ENCODE results near the gene VPS18.

Gene VPS18

GRCh38 chr15:40936709-40937666, 42.7 kb downstream of the VPS18 start:
- DNase-seq (ENCODE audit: low read depth in 2 of 2), result no peak

DNA sequence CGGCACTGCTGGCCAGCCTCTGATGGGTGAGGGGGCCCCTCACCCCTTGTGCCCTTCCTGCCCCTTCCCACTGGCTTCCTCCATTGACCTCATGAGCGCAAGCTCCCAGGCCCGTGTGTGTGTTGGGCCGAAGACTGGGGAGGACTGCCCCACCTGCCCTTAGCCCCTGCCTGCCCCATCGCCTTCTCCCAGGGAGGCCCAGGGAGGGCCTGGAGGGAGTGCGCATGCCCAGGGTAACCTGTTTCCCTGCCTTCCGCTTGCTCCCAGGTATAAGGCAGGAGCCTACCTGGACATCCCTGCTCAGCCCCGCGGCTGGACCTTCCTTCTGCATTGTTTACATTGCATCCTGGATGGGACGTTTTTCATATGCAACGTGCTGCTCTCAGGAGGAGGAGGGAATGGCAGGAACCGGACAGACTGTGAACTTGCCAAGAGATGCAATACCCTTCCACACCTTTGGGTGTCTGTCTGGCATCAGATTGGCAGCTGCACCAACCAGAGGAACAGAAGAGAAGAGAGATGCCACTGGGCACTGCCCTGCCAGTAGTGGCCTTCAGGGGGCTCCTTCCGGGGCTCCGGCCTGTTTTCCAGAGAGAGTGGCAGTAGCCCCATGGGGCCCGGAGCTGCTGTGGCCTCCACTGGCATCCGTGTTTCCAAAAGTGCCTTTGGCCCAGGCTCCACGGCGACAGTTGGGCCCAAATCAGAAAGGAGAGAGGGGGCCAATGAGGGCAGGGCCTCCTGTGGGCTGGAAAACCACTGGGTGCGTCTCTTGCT, 43.7 kb downstream of the VPS18 start:
- DNase-seq (ENCODE audit: low read depth in 2 of 2), result no peak

DNA sequence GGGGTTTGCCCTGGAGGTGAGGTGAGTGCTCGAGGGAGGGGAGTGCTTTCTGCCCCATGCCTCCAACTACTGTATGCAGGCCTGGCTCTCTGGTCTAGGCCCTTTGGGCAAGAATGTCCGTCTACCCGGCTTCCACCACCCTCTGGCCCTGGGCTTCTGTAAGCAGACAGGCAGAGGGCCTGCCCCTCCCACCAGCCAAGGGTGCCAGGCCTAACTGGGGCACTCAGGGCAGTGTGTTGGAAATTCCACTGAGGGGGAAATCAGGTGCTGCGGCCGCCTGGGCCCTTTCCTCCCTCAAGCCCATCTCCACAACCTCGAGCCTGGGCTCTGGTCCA, 44.3 kb downstream of the VPS18 start:
- no peak for DNase-seq (ENCODE audit: low read depth in 2 of 2)

DNA sequence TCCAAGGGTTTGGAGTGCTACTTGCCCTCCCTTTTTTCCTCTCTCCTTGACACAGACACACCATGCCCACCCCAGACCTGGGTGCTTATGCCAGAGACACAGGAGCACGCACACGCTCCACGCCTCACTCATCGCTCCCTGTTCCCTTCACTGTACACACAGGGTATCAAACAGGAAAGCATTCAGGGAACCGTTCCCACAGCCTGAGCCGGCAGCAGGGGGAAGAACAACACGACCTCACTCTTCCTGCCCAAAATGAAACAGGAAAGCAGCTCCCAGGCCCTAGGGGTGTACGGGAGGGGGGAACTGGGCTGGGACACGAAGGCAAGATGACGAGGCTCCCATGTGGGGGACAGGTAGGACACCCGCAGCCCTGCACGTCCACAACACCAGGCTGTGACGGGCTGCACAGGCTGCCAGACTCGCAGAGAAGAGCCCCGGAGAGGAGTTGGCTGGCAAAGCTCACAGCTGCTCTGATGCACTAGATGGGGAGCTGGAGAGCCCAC, 46.1 kb downstream of the VPS18 start:
- no peak for DNase-seq (ENCODE audit: low read depth in 2 of 2)

GRCh38 chr15:40941068-40941527, 46.8 kb downstream of the VPS18 start:
- no peak for DNase-seq (ENCODE audit: low read depth in 2 of 2)

- DNase-seq (ENCODE audit: low read depth in 2 of 2), result peak in 1 of 2 donors; percentile 43
Observed at GRCh38 chr15:40941528-40942336, 47.5 kb downstream of the VPS18 start.

DNA sequence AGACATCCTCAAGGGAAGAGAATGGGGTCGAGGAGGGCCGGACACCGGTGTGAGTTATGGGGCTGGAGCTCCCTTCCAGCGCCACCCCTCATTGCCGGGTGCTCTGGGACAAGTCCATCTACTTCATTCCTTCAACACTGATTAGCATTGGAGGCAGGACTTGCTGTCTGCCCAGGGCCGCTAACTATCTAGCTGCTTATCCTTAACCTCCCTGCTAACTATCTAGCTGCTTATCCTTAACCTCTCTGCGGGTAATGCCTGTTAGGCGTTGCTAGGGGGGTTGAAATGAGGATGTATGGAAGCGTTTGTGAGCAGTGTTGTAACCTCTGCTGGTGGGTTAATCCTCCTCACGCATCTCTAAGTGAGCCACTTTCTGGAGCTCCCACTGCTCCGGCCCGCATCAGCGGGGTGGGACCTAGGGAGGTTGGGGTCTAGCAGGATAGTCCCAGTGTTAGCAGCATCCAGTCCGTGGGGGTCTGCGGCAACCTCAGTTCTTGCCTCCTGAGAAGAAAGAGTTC, 48.1 kb downstream of the VPS18 start:
- DNase-seq (ENCODE audit: low read depth in 2 of 2), result no peak

DNA sequence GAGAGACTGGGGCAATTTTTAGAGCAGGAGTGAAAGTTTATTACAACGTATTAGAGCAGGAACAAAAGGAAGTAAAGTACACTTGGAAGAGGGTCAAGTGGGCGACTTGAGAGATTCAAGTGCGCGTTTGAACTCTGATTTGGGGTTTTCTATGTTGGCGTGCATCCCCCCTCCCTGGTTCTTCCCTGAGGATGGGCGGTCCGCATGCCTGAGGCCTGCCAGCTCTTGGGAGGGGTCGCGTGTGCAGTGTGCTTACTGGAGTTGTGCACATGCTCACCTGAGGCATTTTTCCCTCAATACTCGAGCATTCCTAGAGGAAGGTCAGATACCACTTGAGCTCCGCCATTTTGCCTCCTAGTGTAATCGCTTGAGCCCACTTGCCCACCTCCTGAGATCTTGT, 48.6 kb downstream of the VPS18 start:
- DNase-seq (ENCODE audit: low read depth in 2 of 2), result no peak

GRCh38 chr15:40943764-40944365, 49.6 kb downstream of the VPS18 start:
- DNase-seq (ENCODE audit: low read depth in 2 of 2), result no peak

GRCh38 chr15:40944510-40945296, 50.5 kb downstream of the VPS18 start:
- DNase-seq (ENCODE audit: low read depth in 2 of 2), result no peak

DNA sequence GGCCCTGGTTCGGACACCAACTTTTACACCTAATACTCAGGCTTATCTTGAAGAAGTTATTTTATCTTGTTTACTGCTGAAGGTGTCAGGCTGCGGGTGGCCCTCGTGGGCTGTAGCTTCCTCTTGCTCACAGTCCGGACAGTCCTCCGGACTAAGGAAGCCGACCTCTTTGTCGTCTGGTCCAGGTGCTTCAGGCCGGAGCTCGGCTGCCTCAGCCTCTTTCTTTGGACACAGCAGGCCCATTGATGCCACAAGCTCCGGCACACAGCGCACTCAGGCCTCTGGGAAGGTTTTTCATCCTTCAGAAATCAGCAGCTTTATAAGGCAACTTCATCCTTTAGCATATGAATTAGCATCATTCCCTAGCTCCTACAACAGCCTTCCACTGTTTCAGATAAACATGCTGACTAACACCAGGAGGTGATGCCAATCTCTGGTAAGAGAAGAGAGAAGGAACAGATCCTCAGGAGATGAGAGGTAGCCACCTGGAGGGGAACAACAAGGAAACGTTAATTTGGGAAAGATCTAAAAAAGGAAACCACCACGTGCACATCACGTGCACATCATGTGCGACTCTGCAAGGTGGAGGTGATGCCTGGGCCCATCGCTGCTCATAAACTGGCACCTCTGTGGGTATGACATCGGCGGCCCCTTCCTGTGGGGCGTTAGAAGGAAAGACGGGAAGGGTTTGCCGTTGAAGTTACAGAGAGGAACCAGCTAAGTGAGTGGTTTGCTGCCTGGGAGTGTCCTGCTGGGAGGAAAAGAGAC, 54.6 kb downstream of the VPS18 start:
- DNase-seq (ENCODE audit: low read depth in 2 of 2), result no peak

DNA sequence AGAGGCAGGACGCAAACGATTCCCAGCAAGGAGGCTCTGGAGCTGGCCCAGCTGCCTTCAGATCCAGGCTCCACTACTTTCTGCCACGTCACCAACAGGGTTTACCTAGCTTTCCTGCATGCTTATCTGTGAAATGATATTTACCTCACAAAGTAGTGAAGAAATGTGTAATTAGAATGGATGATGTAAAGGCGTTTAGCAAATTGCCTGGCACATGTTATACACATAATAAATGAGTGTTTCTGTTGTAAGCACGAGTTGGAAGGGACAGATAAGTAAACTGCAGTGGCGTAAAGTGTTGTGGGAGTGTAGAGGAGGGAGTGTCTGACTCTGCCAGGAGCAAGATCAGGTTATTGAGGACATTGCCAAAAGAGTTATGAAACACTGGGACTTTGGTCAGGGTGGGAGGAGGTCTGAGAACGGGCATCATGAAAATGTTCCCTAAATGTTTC, 55.5 kb downstream of the VPS18 start:
- no peak for DNase-seq (ENCODE audit: low read depth in 2 of 2)

DNA sequence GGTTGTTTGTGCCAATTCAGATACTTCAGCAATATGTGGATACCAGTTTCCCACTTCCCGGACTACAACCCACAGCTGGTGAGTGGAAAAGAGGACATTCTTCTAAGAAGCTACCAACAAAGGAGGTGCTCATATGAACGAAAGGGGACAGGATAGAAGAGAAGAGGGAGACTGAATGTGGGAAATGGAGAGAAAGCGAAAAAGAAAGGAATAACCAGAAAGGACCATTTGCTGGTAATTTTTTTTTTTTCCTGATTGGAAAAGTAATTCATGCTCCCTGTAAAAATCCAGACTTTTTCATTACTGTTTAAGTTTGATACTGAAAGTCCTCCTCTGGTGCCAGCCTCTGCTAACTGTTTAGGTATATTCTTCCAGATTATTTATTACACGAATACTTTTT, 57.5 kb downstream of the VPS18 start:
- no peak for DNase-seq (ENCODE audit: low read depth in 2 of 2)

- no peak for DNase-seq (ENCODE audit: low read depth in 2 of 2)
Observed at GRCh38 chr15:40952301-40952900, 58.2 kb downstream of the VPS18 start.

- peak; percentile 93 to 95 for DNase-seq (ENCODE audit: low read depth in 2 of 2)
Observed at GRCh38 chr15:40952901-40953712, 58.9 kb downstream of the VPS18 start, which contains the start of gene CHAC1. Gene CHAC1, plus strand, starts transcription at chr15:40953471. Its CDS starts 113 bp downstream, at chr15:40953584.
